MM.1S (cell line): ENCODE results near the gene RAD21L1.

Experiments used
- EZH2phosphoT487 ChIP-seq: fragments of 300-600 bp; sonication (generic); IDR thresholded peaks from 2 replicates; pipeline ENCODE4 v1.6.1; 2018; ENCODE audit warnings: antibody characterized with exemption, low read length
- TF ChIP-seq, protein P1 (sequence below): fragments of 300-600 bp; sonication (generic); IDR thresholded peaks from 2 replicates; pipeline ENCODE4 v1.5.1; 2016; ENCODE audit warnings: antibody characterized with exemption, low read length, mixed read lengths

DNA sequence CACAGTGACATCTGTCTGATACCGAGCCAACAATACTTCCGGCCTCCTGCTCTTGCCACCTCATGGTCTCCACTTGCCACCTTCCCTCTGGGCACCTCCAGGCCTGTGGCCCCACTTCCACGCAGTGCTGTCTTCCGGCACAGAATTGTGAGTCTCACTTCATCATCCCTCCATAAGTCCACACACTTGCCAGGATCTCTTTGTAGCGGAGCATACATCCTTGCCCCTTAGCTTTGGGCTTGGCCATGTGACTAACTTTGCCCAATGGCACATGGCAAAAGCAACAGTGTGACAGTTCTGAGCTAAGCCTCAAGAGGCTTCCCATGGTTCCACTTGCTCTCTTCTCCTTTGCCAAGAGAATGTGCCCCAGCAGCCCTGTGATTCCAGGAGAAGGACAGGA lies 27.1 kb upstream of the RAD21L1 start:
- TF ChIP-seq, protein P1, sequence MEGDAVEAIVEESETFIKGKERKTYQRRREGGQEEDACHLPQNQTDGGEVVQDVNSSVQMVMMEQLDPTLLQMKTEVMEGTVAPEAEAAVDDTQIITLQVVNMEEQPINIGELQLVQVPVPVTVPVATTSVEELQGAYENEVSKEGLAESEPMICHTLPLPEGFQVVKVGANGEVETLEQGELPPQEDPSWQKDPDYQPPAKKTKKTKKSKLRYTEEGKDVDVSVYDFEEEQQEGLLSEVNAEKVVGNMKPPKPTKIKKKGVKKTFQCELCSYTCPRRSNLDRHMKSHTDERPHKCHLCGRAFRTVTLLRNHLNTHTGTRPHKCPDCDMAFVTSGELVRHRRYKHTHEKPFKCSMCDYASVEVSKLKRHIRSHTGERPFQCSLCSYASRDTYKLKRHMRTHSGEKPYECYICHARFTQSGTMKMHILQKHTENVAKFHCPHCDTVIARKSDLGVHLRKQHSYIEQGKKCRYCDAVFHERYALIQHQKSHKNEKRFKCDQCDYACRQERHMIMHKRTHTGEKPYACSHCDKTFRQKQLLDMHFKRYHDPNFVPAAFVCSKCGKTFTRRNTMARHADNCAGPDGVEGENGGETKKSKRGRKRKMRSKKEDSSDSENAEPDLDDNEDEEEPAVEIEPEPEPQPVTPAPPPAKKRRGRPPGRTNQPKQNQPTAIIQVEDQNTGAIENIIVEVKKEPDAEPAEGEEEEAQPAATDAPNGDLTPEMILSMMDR = no peak
- TF ChIP-seq EZH2phosphoT487 = no peak
